ENCODE data around the gene FAM209B.

- no peak for TF ChIP-seq EZH2 (IDR thresholded peaks at IDR 0.05; ENCODE audit: borderline replicate concordance)
- TF ChIP-seq CTCF (IDR thresholded peaks at IDR 0.05; ENCODE audit: poor library complexity) = no peak
- no peak for TF ChIP-seq EZH2phosphoT487 (IDR thresholded peaks at IDR 0.05; ENCODE audit: low read depth, severe bottlenecking, unreplicated experiment)
Observed at GRCh38 chr20:56552911-56553629, 20.0 kb downstream of the FAM209B start.

Measured in hepatocyte (in vitro differentiated cells).